Measurements from ENCODE around the gene ZNF37A. TPM values are rescaled to one million over a fixed set of nuclear protein-coding genes. Genes with fewer than 3 reads are reported as not detected.
A peak's percentile ranks its signal among the peaks of the same experiment; 100 is the strongest.
"Not testable (repeated sequence)": the region's sequence is repeated elsewhere in the genome, so short reads cannot be mapped to it uniquely, and the experiment has no call there.

Gene ZNF37A
- total and polyA plus RNA-seq, 3 experiments from 2014 or later, result 7.2 to 19.6 (median 19.0) TPM

DNA sequence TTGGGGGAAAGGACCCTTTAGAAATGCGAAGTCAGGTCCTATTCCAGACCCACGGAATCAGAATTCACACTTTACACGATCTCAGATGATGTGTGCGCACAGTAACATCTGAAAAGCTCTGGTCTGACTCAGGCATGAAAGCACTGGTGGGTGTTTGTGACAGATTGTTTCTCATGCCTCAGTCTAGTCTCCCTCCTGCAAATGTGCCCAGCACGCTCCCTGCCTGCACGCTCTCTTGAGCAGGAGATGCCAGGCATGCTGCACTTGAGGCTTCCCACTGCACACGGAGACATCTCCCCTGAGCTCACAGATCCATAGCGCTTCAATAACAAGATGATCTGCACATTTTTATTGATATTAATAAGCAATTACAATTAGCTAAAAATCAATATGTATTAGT is 23.6 kb upstream of the ZNF37A start:
- Histone ChIP-seq H3K36me3 (ENCODE audit: insufficient read depth, low read length) (no peaks in the 10 kb centered on the region), H3K27ac (ENCODE audit: low read depth, low read length) (no peak overlapping the region), H3K27me3 (ENCODE audit: insufficient read depth, low read length, poor library complexity, severe bottlenecking) (no peaks in the 10 kb centered on the region), H3K4me1 (ENCODE audit: insufficient read depth, low read length) (no peaks in the 10 kb centered on the region), H3K4me3 (ENCODE audit: low read length) (no peak overlapping the region), H3K9me3 (ENCODE audit: low read length) (no peaks in the 10 kb centered on the region)
- peaks cover 0 to 10% (median 4%) of the 10 kb centered on the region in 3 donors for H3K4me1 Mint-ChIP-seq
- DNase-seq, result no peak
- H3K9me3 Mint-ChIP-seq, result peaks cover 0 to 29% (median 16%) of the 10 kb centered on the region in 5 donors
- CTCF ChIA-PET, result no interaction called here
- H3K36me3 Mint-ChIP-seq, result peaks cover 0 to 21% (median 2%) of the 10 kb centered on the region in 3 donors
- no peak overlapping the region for H3K27ac Mint-ChIP-seq
- no peak overlapping the region for H3K4me3 Mint-ChIP-seq
- H3K27me3 Mint-ChIP-seq, result peaks cover 3 to 11% of the 10 kb centered on the region in 2 donors
- POLR2A ChIA-PET, result no interaction called here

DNA sequence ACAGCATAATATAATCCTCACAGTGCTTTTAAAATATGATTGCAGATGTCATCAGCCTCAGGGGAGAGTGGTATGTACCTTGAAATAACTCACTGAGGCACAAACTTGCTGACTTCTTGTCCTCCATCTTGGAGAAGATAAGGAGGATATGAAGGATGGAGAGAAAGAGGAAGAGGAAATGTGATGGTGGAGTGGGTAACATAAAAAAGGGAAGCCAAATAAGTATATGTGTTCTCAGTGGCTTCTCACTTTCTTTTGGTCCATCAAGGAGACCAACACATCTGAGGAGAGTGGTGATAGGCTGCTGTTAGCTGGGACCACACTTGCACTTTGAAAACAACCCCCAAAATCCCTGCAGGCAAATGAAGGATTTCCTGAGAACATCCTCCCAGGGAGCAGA is 21.6 kb upstream of the ZNF37A start:
- no peak for DNase-seq
- Histone ChIP-seq H3K9me3 (ENCODE audit: low read length) (peaks cover 6% of the 10 kb centered on the region), H3K36me3 (ENCODE audit: insufficient read depth, low read length) (no peaks in the 10 kb centered on the region), H3K4me3 (ENCODE audit: low read length) (no peak overlapping the region), H3K27ac (ENCODE audit: low read depth, low read length) (no peak overlapping the region), H3K27me3 (ENCODE audit: insufficient read depth, low read length, poor library complexity, severe bottlenecking) (no peaks in the 10 kb centered on the region), H3K4me1 (ENCODE audit: insufficient read depth, low read length) (no peaks in the 10 kb centered on the region)
- POLR2A ChIA-PET, result no interaction called here
- Mint-ChIP-seq H3K27me3 (peaks cover 6 to 11% of the 10 kb centered on the region in 2 donors), H3K27ac (no peak overlapping the region), H3K9me3 (peaks cover 5 to 33% (median 22%) of the 10 kb centered on the region in 5 donors), H3K36me3 (peaks cover 0 to 40% (median 3%) of the 10 kb centered on the region in 3 donors), H3K4me1 (peaks cover 0 to 4% (median 4%) of the 10 kb centered on the region in 3 donors), H3K4me3 (no peak overlapping the region)
- CTCF ChIA-PET, result no interaction called here

DNA sequence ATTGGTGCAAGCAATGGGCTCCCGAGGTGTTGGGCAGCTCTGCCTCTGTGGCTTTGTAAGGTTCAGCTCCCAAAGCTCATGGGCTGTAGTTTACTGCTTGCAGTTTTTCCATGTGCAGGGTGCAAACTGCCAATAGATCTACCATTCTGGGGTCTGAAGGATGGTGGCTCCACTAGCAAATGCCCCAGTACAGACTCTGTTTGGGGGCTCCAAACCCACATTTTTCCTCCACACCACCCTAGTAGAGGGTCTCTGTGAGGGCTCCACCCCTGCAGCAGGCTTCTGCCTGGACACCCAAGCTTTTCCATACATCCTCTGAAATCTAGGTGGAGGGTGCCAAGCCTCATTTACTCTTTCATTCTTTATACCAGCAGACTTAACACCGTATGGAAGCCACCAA is 17.4 kb upstream of the ZNF37A start:
- Mint-ChIP-seq H3K4me3 (no peak overlapping the region), H3K9me3 (peaks cover 9 to 34% (median 24%) of the 10 kb centered on the region in 5 donors), H3K4me1 (no peaks in the 10 kb centered on the region), H3K27me3 (peaks cover 6 to 26% of the 10 kb centered on the region in 2 donors), H3K27ac (no peak overlapping the region), H3K36me3 (peaks cover 0 to 47% (median 6%) of the 10 kb centered on the region in 3 donors)
- CTCF ChIA-PET, result no interaction called here
- DNase-seq, result no peak
- POLR2A ChIA-PET, result no interaction called here
- no peaks in the 10 kb centered on the region for H3K36me3 ChIP-seq (ENCODE audit: insufficient read depth, low read length)
- no peak overlapping the region for H3K27ac ChIP-seq (ENCODE audit: low read depth, low read length)
- H3K4me1 ChIP-seq (ENCODE audit: insufficient read depth, low read length), result no peaks in the 10 kb centered on the region
- no peak overlapping the region for H3K4me3 ChIP-seq (ENCODE audit: low read length)
- H3K27me3 ChIP-seq (ENCODE audit: insufficient read depth, low read length, poor library complexity, severe bottlenecking), result no peaks in the 10 kb centered on the region
- peaks cover 6% of the 10 kb centered on the region for H3K9me3 ChIP-seq (ENCODE audit: low read length)

DNA sequence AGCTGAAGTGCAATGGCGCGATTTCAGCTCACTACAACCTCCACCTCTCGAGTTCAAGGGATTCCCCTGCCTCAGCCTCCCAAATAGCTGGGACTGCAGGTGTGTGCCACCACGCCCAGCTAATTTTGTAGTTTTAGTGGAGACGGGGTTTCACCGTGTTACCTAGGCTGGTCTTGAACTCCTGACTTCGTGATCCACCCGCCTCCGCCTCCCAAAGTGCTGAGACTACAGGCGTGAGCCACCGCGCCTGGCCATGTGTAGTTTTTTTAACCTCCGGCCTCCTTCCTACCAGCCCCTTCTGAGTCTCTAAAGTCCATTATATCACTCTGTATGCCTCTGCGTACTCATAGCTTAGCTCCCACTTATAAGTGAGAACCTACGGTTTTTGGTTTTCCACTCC is 819 bp upstream of the ZNF37A start:
- ChIA-PET CTCF (interaction anchor here (1.7 to 3.9 kb wide), 2 partner anchors 83 to 117 kb away, joined by 5 to 20 read pairs; partner anchors contain the start of genes ZNF25 and ZNF33A), POLR2A (interaction anchor here (1.9 to 2.6 kb wide), 2 partner anchors 82 to 116 kb away, joined by 6 to 15 read pairs; partner anchors contain the start of genes ZNF25 and ZNF33A)
- Mint-ChIP-seq H3K4me1 (peaks cover 24 to 44% (median 38%) of the 10 kb centered on the region in 3 donors), H3K4me3 (peak overlapping the region; percentile 89 to 94 (median 92)), H3K36me3 (peaks cover 20 to 41% (median 25%) of the 10 kb centered on the region in 3 donors), H3K27ac (peak overlapping the region in 5 of 8 donors; percentile 29 to 98 (median 97))
- H3K27ac ChIP-seq (ENCODE audit: low read depth, low read length); H3K9me3 Mint-ChIP-seq; H3K27me3 ChIP-seq (ENCODE audit: insufficient read depth, low read length, poor library complexity, severe bottlenecking); DNase-seq; H3K9me3 ChIP-seq (ENCODE audit: low read length); H3K27me3 Mint-ChIP-seq: not testable (repeated sequence)
- Histone ChIP-seq H3K4me1 (ENCODE audit: insufficient read depth, low read length) (peaks cover 17% of the 10 kb centered on the region), H3K36me3 (ENCODE audit: insufficient read depth, low read length) (peaks cover 11% of the 10 kb centered on the region), H3K4me3 (ENCODE audit: low read length) (peak overlapping the region; percentile 86)

DNA sequence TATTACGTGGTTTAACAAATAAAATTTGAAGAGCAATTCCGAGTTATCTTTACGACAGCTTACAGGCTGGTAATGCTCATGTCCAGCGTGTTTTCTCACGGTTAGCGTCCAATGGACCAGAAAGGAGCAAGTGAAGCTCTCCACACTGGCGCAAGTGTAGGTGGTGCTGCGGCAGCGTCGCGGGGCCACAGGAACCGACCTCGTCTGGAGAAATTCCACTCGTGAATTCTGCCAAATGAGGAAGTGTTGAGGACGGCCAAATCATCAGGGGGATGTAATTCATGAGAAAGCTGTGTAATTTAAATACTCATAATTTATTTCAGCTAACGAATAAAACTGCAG is 350 bp upstream of the ZNF37A start:
- Mint-ChIP-seq H3K4me3 (peak overlapping the region; percentile 89 to 94 (median 92)), H3K4me1 (peaks cover 27 to 48% (median 43%) of the 10 kb centered on the region in 3 donors), H3K27ac (peak overlapping the region; percentile 69 to 99 (median 97)), H3K27me3 (no peaks in the 10 kb centered on the region), H3K36me3 (peaks cover 22 to 46% (median 30%) of the 10 kb centered on the region in 3 donors), H3K9me3 (peaks cover 0 to 8% (median 0%) of the 10 kb centered on the region in 5 donors)
- Histone ChIP-seq H3K4me1 (ENCODE audit: insufficient read depth, low read length) (peaks cover 17% of the 10 kb centered on the region), H3K36me3 (ENCODE audit: insufficient read depth, low read length) (peaks cover 12% of the 10 kb centered on the region), H3K27me3 (ENCODE audit: insufficient read depth, low read length, poor library complexity, severe bottlenecking) (no peaks in the 10 kb centered on the region), H3K9me3 (ENCODE audit: low read length) (no peaks in the 10 kb centered on the region), H3K27ac (ENCODE audit: low read depth, low read length) (peak overlapping the region; percentile 95), H3K4me3 (ENCODE audit: low read length) (peak overlapping the region; percentile 86)
- ChIA-PET POLR2A (interaction anchor here (1.9 to 2.6 kb wide), 2 partner anchors 83 to 117 kb away, joined by 6 to 15 read pairs; partner anchors contain the start of genes ZNF25 and ZNF33A), CTCF (interaction anchor here (1.7 to 3.9 kb wide), 2 partner anchors 83 to 118 kb away, joined by 5 to 20 read pairs; partner anchors contain the start of genes ZNF25 and ZNF33A)
- no peak for DNase-seq

DNA sequence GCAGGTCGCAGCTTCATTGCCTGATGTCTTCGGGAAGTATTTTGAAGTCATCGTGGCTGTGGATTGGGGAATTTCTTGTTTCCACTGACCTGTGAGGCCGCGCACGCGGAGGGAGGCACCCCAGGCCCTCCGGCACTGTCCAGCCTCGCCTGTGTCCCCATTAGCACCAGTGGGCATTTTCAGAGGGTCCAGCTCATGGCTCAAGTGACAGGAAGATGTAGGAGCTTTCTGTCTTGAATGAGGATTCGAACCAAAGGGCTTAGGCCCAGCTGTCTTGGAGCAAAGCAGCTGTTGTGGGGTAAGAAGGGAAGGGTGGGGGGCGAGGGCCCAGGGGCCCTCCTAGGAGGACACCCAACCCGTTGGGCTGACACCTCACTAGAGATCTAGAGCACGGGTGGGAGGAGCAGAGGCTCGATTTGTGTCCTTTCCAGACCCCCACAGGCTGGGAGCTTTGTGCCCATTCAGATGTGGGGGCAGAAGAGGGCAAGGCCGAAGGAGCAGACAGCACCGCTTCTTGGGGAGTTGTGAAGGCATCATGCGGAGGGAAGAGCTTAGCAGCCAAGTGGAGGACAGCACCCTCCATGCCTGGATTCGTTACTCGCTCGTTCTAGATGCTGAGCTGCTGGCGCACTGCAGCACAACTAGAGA is 914 bp downstream of the ZNF37A start:
- peak overlapping the region; percentile 19 to 98 (median 96) for H3K27ac Mint-ChIP-seq
- H3K27me3 Mint-ChIP-seq, result no peaks in the 10 kb centered on the region
- ChIA-PET POLR2A (interaction anchor here (0.6 kb wide), 2 partner anchors 68 to 118 kb away, joined by 4 to 7 read pairs; no protein-coding TSS in a partner anchor), CTCF (interaction anchor here (1.5 to 3.9 kb wide), 2 partner anchors 83 to 119 kb away, joined by 4 to 20 read pairs; partner anchors contain the start of gene ZNF25)
- Histone ChIP-seq H3K9me3 (ENCODE audit: low read length) (no peaks in the 10 kb centered on the region), H3K27ac (ENCODE audit: low read depth, low read length) (peak overlapping the region; percentile 95), H3K4me3 (ENCODE audit: low read length) (peak overlapping the region; percentile 86), H3K36me3 (ENCODE audit: insufficient read depth, low read length) (peaks cover 12% of the 10 kb centered on the region), H3K27me3 (ENCODE audit: insufficient read depth, low read length, poor library complexity, severe bottlenecking) (no peaks in the 10 kb centered on the region), H3K4me1 (ENCODE audit: insufficient read depth, low read length) (peaks cover 17% of the 10 kb centered on the region)
- H3K9me3 Mint-ChIP-seq, result peaks cover 5 to 20% (median 6%) of the 10 kb centered on the region in 5 donors
- peak overlapping the region; percentile 89 to 94 (median 92) for H3K4me3 Mint-ChIP-seq
- DNase-seq, result peak in 1 of 5 donors; percentile 4
- H3K36me3 Mint-ChIP-seq, result peaks cover 35 to 58% (median 42%) of the 10 kb centered on the region in 3 donors
- H3K4me1 Mint-ChIP-seq, result peaks cover 30 to 60% (median 49%) of the 10 kb centered on the region in 3 donors

DNA sequence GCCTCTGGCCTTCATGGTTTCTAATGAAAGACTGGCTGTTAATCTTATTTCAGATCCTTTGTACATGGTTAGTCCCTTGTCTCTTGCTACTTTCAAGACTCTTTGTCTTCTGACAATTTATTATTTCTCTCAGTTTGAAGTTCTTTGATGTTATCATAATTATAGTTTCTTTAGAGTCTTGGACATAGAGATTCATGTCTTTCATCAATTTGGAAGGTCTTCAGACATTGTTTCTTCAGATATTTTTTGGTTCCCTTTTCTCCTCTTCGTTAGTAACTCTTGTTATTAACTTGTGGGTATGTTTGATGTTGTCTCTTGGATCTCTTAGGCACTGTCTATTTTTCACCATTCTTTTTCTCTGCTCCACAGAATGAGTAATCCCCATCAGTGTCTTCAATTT is 8.7 kb downstream of the ZNF37A start:
- no peak overlapping the region for H3K27ac ChIP-seq (ENCODE audit: low read depth, low read length)
- Mint-ChIP-seq H3K4me3 (no peak overlapping the region), H3K4me1 (peaks cover 8 to 25% (median 15%) of the 10 kb centered on the region in 3 donors), H3K27ac (no peak overlapping the region), H3K27me3 (no peaks in the 10 kb centered on the region), H3K36me3 (peaks cover 65 to 96% (median 90%) of the 10 kb centered on the region in 3 donors), H3K9me3 (peaks cover 56 to 70% (median 62%) of the 10 kb centered on the region in 5 donors)
- no peaks in the 10 kb centered on the region for H3K27me3 ChIP-seq (ENCODE audit: insufficient read depth, low read length, poor library complexity, severe bottlenecking)
- peaks cover 10% of the 10 kb centered on the region for H3K9me3 ChIP-seq (ENCODE audit: low read length)
- DNase-seq, result no peak
- no peak overlapping the region for H3K4me3 ChIP-seq (ENCODE audit: low read length)
- ChIA-PET CTCF (no interaction called here), POLR2A (no interaction called here)
- H3K36me3 ChIP-seq (ENCODE audit: insufficient read depth, low read length), result peaks cover 28% of the 10 kb centered on the region
- H3K4me1 ChIP-seq (ENCODE audit: insufficient read depth, low read length), result no peaks in the 10 kb centered on the region

DNA sequence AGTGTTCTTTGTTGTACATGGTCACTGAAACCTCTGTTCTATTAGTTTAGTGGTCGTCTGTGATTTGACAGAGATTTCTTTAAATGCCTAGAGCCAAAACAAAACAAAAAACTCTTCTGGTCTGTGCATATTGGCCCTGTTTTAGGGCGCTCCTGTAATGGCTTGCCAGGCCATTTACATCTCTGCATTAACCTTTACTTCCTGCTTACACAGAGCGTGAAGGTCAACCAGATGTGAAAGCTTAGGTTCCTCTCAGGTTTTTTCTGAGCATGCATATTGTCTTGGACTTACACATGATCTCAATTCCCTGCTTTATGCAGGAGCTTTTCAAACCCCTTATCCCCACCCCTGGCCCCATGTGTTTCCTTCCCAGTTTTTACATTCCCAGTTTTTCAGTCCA is 9.6 kb downstream of the ZNF37A start:
- Mint-ChIP-seq H3K9me3 (peaks cover 61 to 79% (median 69%) of the 10 kb centered on the region in 5 donors), H3K36me3 (peaks cover 62 to 96% (median 86%) of the 10 kb centered on the region in 3 donors), H3K4me1 (peaks cover 5 to 16% (median 6%) of the 10 kb centered on the region in 3 donors), H3K27ac (no peak overlapping the region), H3K4me3 (no peak overlapping the region), H3K27me3 (no peaks in the 10 kb centered on the region)
- H3K4me1 ChIP-seq (ENCODE audit: insufficient read depth, low read length), result no peaks in the 10 kb centered on the region
- H3K27me3 ChIP-seq (ENCODE audit: insufficient read depth, low read length, poor library complexity, severe bottlenecking), result no peaks in the 10 kb centered on the region
- peaks cover 12% of the 10 kb centered on the region for H3K9me3 ChIP-seq (ENCODE audit: low read length)
- ChIA-PET CTCF (no interaction called here), POLR2A (no interaction called here)
- DNase-seq, result no peak
- peaks cover 22% of the 10 kb centered on the region for H3K36me3 ChIP-seq (ENCODE audit: insufficient read depth, low read length)
- H3K27ac ChIP-seq (ENCODE audit: low read depth, low read length), result no peak overlapping the region
- H3K4me3 ChIP-seq (ENCODE audit: low read length), result no peak overlapping the region
